MM.1S (cell line): ENCODE measurements around the gene SMURF1.

ENCODE experiments used
- DNase-seq: peaks from one replicate; pipeline ENCODE4 v3.0.0-alpha.2; 2015
- H2AFZ ChIP-seq: fragments of 300-600 bp; sonication (generic); 2 replicates; pipeline ENCODE4 v1.6.0; 2016; ENCODE audit warnings: antibody characterized with exemption, low read length
- H3F3A ChIP-seq: fragments of 300-600 bp; sonication (generic); 2 replicates; pipeline ENCODE4 v1.6.1; 2016; ENCODE audit warnings: mild to moderate bottlenecking, antibody characterized with exemption, low read length, moderate library complexity, mixed read lengths; ENCODE audit not compliant: insufficient read depth
- H3K27ac ChIP-seq: fragments of 300-600 bp; sonication (generic); 2 replicates; pipeline ENCODE4 v1.5.1; 2016; ENCODE audit warnings: mild to moderate bottlenecking, low read length
- H3K27me3 ChIP-seq: fragments of 300-600 bp; sonication (generic); replicated peaks from 2 replicates; pipeline ENCODE4 v1.6.0; 2016; ENCODE audit warnings: low read length; ENCODE audit not compliant: insufficient read depth
- H3K36me3 ChIP-seq: fragments of 300-600 bp; sonication (generic); replicated peaks from 2 replicates; pipeline ENCODE4 v1.6.1; 2016; ENCODE audit warnings: mild to moderate bottlenecking, low read length, mixed read lengths; ENCODE audit not compliant: insufficient read depth
- H3K4me1 ChIP-seq: fragments of 300-600 bp; sonication (generic); 2 replicates; pipeline ENCODE4 v1.6.1; 2016; ENCODE audit warnings: low read length, mixed read lengths
- H3K4me2 ChIP-seq: fragments of 300-600 bp; sonication (generic); 2 replicates; pipeline ENCODE4 v1.6.0; 2016; ENCODE audit warnings: low read depth, low read length
- H3K4me3 ChIP-seq: fragments of 300-600 bp; sonication (generic); 2 replicates; pipeline ENCODE4 v1.5.1; 2016; ENCODE audit warnings: low read length, mixed read lengths
- H3K79me2 ChIP-seq: fragments of 300-600 bp; sonication (generic); 2 replicates; pipeline ENCODE4 v1.6.1; 2016; ENCODE audit warnings: mixed run types, low read length, mixed read lengths
- H3K9ac ChIP-seq: fragments of 300-600 bp; sonication (generic); 2 replicates; pipeline ENCODE4 v1.6.1; 2016; ENCODE audit warnings: low read length, mixed read lengths
- H3K9me2 ChIP-seq: fragments of 300-600 bp; sonication (generic); replicated peaks from 2 replicates; pipeline ENCODE4 v1.6.1; 2016; ENCODE audit warnings: mild to moderate bottlenecking, low read length, mixed read lengths; ENCODE audit not compliant: insufficient read depth
- H3K9me3 ChIP-seq: fragments of 300-600 bp; sonication (generic); replicated peaks from 2 replicates; pipeline ENCODE4 v1.6.1; 2016; ENCODE audit warnings: mild to moderate bottlenecking, low read length, mixed read lengths; ENCODE audit not compliant: insufficient read depth
- H4K20me1 ChIP-seq: fragments of 300-600 bp; sonication (generic); 2 replicates; pipeline ENCODE4 v1.6.1; 2016; ENCODE audit warnings: mild to moderate bottlenecking, low read length, moderate library complexity, mixed read lengths; ENCODE audit not compliant: insufficient read depth
- CTCF ChIP-seq: fragments of 300-600 bp; sonication (generic); IDR thresholded peaks from 2 replicates; pipeline ENCODE4 v1.5.1; 2016; ENCODE audit warnings: antibody characterized with exemption, low read length, mixed read lengths
- EZH2 ChIP-seq: fragments of 300-600 bp; sonication (generic); optimal IDR thresholded peaks from 2 replicates; pipeline ENCODE3; 2017; ENCODE audit warnings: low read depth, mild to moderate bottlenecking, antibody characterized with exemption, low read length, mixed read lengths
- EZH2phosphoT487 ChIP-seq: fragments of 300-600 bp; sonication (generic); IDR thresholded peaks from 2 replicates; pipeline ENCODE4 v1.6.1; 2018; ENCODE audit warnings: antibody characterized with exemption, low read length

Gene SMURF1

GRCh38 chr7:99033765-99034164, 110.1 kb downstream of the SMURF1 start:
- Histone ChIP-seq H3K9ac (no peak overlapping the region), H3K79me2 (no peaks in the 10 kb centered on the region), H3K4me2 (no peak overlapping the region), H3K36me3 (no peaks in the 10 kb centered on the region; the same call in none of the 2 replicates), H3K9me2 (no peaks in the 10 kb centered on the region), H3F3A (no peaks in the 10 kb centered on the region), H3K27ac (no peak overlapping the region), H3K27me3 (no peaks in the 10 kb centered on the region), H2AFZ (no peak overlapping the region), H4K20me1 (no peaks in the 10 kb centered on the region), H3K4me3 (no peak overlapping the region), H3K4me1 (no peaks in the 10 kb centered on the region), H3K9me3 (no peaks in the 10 kb centered on the region)
- DNase-seq: no peak
- TF ChIP-seq EZH2 (no peak), EZH2phosphoT487 (no peak), CTCF (no peak)

GRCh38 chr7:99032928-99033327, 111.0 kb downstream of the SMURF1 start:
- no peaks in the 10 kb centered on the region for H3K4me1 ChIP-seq
- TF ChIP-seq EZH2: no peak
- TF ChIP-seq CTCF: no peak
- H4K20me1 ChIP-seq: no peaks in the 10 kb centered on the region
- no peaks in the 10 kb centered on the region for H3K9me2 ChIP-seq
- no peak overlapping the region for H2AFZ ChIP-seq
- no peaks in the 10 kb centered on the region for H3K9me3 ChIP-seq
- no peak overlapping the region for H3K27ac ChIP-seq
- no peak overlapping the region for H3K4me2 ChIP-seq
- no peaks in the 10 kb centered on the region for H3K79me2 ChIP-seq
- H3K4me3 ChIP-seq: no peak overlapping the region
- no peaks in the 10 kb centered on the region for H3K27me3 ChIP-seq
- no peaks in the 10 kb centered on the region; the same call in 1 of the 2 replicates for H3K36me3 ChIP-seq
- H3F3A ChIP-seq: no peaks in the 10 kb centered on the region
- DNase-seq: no peak
- no peak overlapping the region for H3K9ac ChIP-seq

GRCh38 chr7:99031496-99031895, 112.4 kb downstream of the SMURF1 start:
- Histone ChIP-seq H3K4me2 (no peak overlapping the region), H3F3A (no peaks in the 10 kb centered on the region), H3K4me3 (no peak overlapping the region), H3K9me3 (no peaks in the 10 kb centered on the region), H2AFZ (no peak overlapping the region), H3K27ac (no peak overlapping the region), H3K4me1 (no peaks in the 10 kb centered on the region), H3K9ac (no peak overlapping the region), H3K9me2 (no peaks in the 10 kb centered on the region), H3K36me3 (peaks cover 7% of the 10 kb centered on the region), H3K27me3 (no peaks in the 10 kb centered on the region), H3K79me2 (no peaks in the 10 kb centered on the region), H4K20me1 (no peaks in the 10 kb centered on the region)
- no peak for TF ChIP-seq EZH2
- TF ChIP-seq CTCF: no peak
- no peak for TF ChIP-seq EZH2phosphoT487
- no peak for DNase-seq

- no peaks in the 10 kb centered on the region for H3K9me3 ChIP-seq
- H4K20me1 ChIP-seq: no peaks in the 10 kb centered on the region
- no peak overlapping the region for H3K9ac ChIP-seq
- H3K4me1 ChIP-seq: no peaks in the 10 kb centered on the region
- DNase-seq: no peak
- H3K9me2 ChIP-seq: no peaks in the 10 kb centered on the region
- no peak overlapping the region for H3K27ac ChIP-seq
- H3K27me3 ChIP-seq: no peaks in the 10 kb centered on the region
- H3K79me2 ChIP-seq: no peaks in the 10 kb centered on the region
- H3K36me3 ChIP-seq: peaks cover 7% of the 10 kb centered on the region
- H3F3A ChIP-seq: no peaks in the 10 kb centered on the region
- TF ChIP-seq EZH2phosphoT487: no peak
- no peak for TF ChIP-seq CTCF
- TF ChIP-seq EZH2: no peak
- no peak overlapping the region for H3K4me2 ChIP-seq
- no peak overlapping the region for H2AFZ ChIP-seq
- H3K4me3 ChIP-seq: no peak overlapping the region
Measured at GRCh38 chr7:99030951-99031350, 113.0 kb downstream of the SMURF1 start.
